ENCODE measurements around the gene ITPR1.

GRCh38 chr3:4665197-4665596 lies 172.0 kb downstream of the ITPR1 start:
- no peak for TF ChIP-seq CTCF (conservative IDR thresholded peaks at IDR 0.05; ENCODE audit: low read length)
- no peak for TF ChIP-seq EZH2phosphoT487 (IDR thresholded peaks at IDR 0.05; ENCODE audit: borderline replicate concordance)

Data from Loucy (cell line).